ENCODE data around the gene NPIPB6. TPM values are rescaled to one million over a fixed set of nuclear protein-coding genes. Genes with fewer than 3 reads are reported as not detected.

The NPIPB6 gene
- total RNA-seq, 1 donor from 2014 or later, result 3.1 TPM

DNA sequence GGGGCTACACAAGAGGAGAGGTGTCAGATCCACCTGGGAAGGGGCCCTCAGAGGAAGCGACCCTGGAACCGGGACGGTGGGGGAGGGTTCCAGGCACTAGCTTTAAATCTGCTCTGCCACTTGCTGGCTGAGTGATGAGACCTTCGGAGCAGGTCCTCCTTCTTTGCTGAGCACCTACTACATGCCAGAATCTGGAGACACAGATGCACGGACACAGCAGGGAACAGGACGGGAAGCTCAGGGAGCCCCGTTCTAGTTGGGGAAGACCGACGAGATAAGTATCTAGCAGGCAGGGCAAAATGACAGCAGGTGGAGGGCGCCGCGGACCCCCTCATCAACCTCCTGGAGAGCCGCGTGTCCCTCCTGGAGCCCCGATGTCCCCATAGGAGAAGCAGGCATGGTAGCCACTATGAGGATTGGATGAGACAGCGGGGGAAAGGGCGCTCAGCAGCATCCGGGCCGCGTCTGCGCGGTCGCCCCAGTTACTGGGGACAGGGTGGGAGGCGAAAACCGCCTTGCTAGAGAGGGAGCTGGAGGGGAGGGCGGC, 43.8 kb downstream of the NPIPB6 start:
- no peak for DNase-seq
- TF ChIP-seq, protein P1, sequence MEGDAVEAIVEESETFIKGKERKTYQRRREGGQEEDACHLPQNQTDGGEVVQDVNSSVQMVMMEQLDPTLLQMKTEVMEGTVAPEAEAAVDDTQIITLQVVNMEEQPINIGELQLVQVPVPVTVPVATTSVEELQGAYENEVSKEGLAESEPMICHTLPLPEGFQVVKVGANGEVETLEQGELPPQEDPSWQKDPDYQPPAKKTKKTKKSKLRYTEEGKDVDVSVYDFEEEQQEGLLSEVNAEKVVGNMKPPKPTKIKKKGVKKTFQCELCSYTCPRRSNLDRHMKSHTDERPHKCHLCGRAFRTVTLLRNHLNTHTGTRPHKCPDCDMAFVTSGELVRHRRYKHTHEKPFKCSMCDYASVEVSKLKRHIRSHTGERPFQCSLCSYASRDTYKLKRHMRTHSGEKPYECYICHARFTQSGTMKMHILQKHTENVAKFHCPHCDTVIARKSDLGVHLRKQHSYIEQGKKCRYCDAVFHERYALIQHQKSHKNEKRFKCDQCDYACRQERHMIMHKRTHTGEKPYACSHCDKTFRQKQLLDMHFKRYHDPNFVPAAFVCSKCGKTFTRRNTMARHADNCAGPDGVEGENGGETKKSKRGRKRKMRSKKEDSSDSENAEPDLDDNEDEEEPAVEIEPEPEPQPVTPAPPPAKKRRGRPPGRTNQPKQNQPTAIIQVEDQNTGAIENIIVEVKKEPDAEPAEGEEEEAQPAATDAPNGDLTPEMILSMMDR (IDR thresholded peaks at IDR 0.05; ENCODE audit: partially characterized antibody, unreplicated experiment), result no peak
- Mint-ChIP-seq H3K9me3 (ENCODE audit: unreplicated experiment) (peaks cover 13% of the 10 kb centered on the region), H3K27ac (ENCODE audit: unreplicated experiment) (peak overlapping the region; percentile 48), H3K4me1 (ENCODE audit: low read depth, unreplicated experiment) (peaks cover 18% of the 10 kb centered on the region), H3K4me3 (ENCODE audit: unreplicated experiment) (no peak overlapping the region), H3K36me3 (ENCODE audit: unreplicated experiment) (no peaks in the 10 kb centered on the region), H3K27me3 (ENCODE audit: unreplicated experiment) (peaks cover 20% of the 10 kb centered on the region)

DNA sequence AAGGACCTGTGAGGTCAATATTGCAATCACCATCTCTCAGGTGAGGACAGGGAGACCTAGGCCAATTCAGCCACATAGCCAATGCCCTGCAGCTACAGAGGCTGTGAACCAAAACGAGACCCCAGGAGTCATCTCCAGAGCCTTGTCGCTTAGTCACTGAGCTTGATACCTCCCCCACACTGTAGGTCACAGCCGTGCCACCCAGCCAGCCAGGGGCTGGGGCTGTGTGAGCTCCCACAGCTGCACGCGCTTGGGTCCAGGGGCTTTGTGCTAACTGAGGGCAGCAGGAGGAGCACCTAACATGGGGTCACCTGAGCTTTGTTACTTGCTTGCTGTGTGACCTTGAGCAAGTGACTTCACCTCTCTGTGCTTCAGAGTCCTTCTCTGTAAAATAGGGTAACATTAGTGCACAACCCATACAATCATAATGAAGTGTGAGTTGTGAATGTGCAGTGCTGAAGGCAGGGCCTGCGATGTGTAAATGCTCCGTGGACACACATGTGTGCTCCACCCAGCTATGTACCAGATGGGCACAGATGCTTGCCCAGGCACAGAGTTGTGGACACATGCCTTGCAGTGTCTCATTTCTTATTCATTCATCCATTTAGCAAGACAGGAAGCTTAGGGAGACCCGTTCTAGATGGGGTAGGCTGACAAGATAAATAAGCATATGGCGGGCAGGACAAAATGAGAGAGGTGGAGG, 45.1 kb downstream of the NPIPB6 start:
- peaks cover 18% of the 10 kb centered on the region for H3K4me1 Mint-ChIP-seq (ENCODE audit: low read depth, unreplicated experiment)
- H3K27ac Mint-ChIP-seq (ENCODE audit: unreplicated experiment), result peak overlapping the region; percentile 64
- no peak for DNase-seq
- peak overlapping the region; percentile 45 for H3K4me3 Mint-ChIP-seq (ENCODE audit: unreplicated experiment)
- TF ChIP-seq, protein P1 (IDR thresholded peaks at IDR 0.05; ENCODE audit: partially characterized antibody, unreplicated experiment), result no peak
- no peaks in the 10 kb centered on the region for H3K36me3 Mint-ChIP-seq (ENCODE audit: unreplicated experiment)
- H3K9me3 Mint-ChIP-seq (ENCODE audit: unreplicated experiment), result peaks cover 13% of the 10 kb centered on the region
- H3K27me3 Mint-ChIP-seq (ENCODE audit: unreplicated experiment), result peaks cover 17% of the 10 kb centered on the region

DNA sequence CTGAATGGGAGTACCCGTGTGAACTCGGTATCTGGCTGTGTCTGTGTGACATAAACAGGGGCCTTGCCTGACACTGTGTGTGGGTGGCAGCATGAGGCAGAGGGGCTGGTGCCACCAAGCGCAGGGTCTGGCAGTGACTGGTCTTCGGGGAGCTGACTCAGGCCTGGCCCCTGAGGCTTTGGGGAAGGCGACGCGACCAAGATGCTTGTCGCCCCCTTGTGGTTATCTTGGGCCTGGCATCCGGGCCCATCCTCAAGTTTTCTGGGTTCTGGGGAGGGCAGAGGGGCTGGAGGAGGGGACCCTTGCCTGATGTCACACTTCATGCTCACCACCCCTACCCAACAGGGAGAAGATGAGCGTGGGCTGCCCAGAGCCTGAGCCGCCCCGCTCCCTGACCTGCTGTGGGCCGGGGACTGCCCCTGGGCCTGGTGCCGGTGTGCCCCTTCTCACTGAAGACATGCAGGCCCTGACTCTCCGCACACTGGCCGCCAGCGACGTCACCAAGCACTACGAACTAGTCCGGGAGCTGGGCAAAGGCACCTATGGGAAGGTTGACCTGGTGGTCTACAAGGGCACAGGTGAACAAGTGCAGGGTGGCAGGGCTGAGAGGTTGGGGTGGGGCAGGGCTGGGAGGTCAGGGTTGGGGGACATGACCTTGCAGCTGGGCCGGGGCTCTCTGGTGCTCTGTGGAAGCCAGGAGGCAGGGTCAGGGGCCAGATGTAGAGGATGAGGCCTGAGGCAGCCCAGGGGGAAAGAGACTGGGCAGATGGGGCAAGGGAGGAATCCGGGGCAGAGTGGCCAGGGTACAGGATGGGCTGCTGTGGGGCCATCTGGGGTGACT, 46.0 kb downstream of the NPIPB6 start:
- DNase-seq, result peak; percentile 76
- H3K27me3 Mint-ChIP-seq (ENCODE audit: unreplicated experiment), result peaks cover 21% of the 10 kb centered on the region
- no peak overlapping the region for H3K4me3 Mint-ChIP-seq (ENCODE audit: unreplicated experiment)
- H3K36me3 Mint-ChIP-seq (ENCODE audit: unreplicated experiment), result no peaks in the 10 kb centered on the region
- H3K27ac Mint-ChIP-seq (ENCODE audit: unreplicated experiment), result no peak overlapping the region
- peaks cover 13% of the 10 kb centered on the region for H3K9me3 Mint-ChIP-seq (ENCODE audit: unreplicated experiment)
- H3K4me1 Mint-ChIP-seq (ENCODE audit: low read depth, unreplicated experiment), result peaks cover 18% of the 10 kb centered on the region
- TF ChIP-seq, protein P1 (IDR thresholded peaks at IDR 0.05; ENCODE audit: partially characterized antibody, unreplicated experiment), result peak; percentile 94

DNA sequence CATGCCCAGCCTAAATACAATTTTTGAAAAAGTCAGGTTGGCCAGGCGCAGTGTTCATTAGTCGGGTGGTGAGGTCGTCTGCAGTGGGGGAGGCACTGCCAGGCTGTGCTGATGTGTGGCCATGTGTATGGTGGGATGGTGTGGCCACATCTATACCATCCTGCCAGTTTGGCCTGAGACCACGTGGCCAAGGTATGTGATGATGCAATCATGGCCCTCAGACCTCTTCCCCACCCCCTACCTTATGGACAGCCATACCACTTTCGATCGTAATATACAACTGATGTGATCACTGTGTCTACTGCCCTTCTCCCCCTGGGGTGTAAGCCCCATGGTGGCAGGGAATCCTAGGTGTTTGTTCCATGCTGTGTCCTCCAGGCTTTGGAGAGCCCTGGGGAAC, 47.3 kb downstream of the NPIPB6 start:
- DNase-seq, result no peak
- Mint-ChIP-seq H3K4me1 (ENCODE audit: low read depth, unreplicated experiment) (peaks cover 20% of the 10 kb centered on the region), H3K9me3 (ENCODE audit: unreplicated experiment) (peaks cover 11% of the 10 kb centered on the region), H3K36me3 (ENCODE audit: unreplicated experiment) (no peaks in the 10 kb centered on the region), H3K27me3 (ENCODE audit: unreplicated experiment) (peaks cover 20% of the 10 kb centered on the region), H3K4me3 (ENCODE audit: unreplicated experiment) (no peak overlapping the region), H3K27ac (ENCODE audit: unreplicated experiment) (no peak overlapping the region)
- TF ChIP-seq, protein P1 (IDR thresholded peaks at IDR 0.05; ENCODE audit: partially characterized antibody, unreplicated experiment), result no peak
